SK-N-SH treated with all-trans-retinoic acid at 6 μM for 48 hours (cell line): ENCODE results near the gene OR4K5.

ENCODE experiments used
- ATAC-seq: fragments of 200-7000 bp; cut with Tn5 transposase; 3 replicates; pipeline ENCODE4 v1.9.1; 2020; ENCODE audit warnings: mild to moderate bottlenecking, moderate library complexity
- ARNTL ChIP-seq: fragments of 450-650 bp; formaldehyde crosslinking; IDR thresholded peaks from 2 replicates; pipeline ENCODE4 v1.5.0; 2020; ENCODE audit warnings: low read depth, mild to moderate bottlenecking, moderate library complexity, borderline replicate concordance
- BACH2 ChIP-seq: fragments of 250-450 bp; sonication (Bioruptor Pico); IDR thresholded peaks from 2 replicates; pipeline ENCODE4 v1.9.0; 2021; ENCODE audit warnings: mild to moderate bottlenecking, borderline replicate concordance
- CREB5 ChIP-seq: fragments of 250-450 bp; sonication (Bioruptor Pico); IDR thresholded peaks from 2 replicates; pipeline ENCODE4 v1.5.1; 2020; ENCODE audit warnings: low read depth, mild to moderate bottlenecking, moderate library complexity
- CSDC2 ChIP-seq: fragments of 250-450 bp; sonication (Bioruptor Pico); IDR thresholded peaks from 2 replicates; pipeline ENCODE4 v1.5.0; 2020; ENCODE audit warnings: mild to moderate bottlenecking, moderate library complexity
- CSRNP3 ChIP-seq: fragments of 250-450 bp; sonication (Bioruptor Pico); IDR thresholded peaks from 2 replicates; pipeline ENCODE4 v1.5.1; 2021; ENCODE audit warnings: mild to moderate bottlenecking, moderate library complexity
- ESRRG ChIP-seq: fragments of 250-450 bp; sonication (Bioruptor Pico); IDR thresholded peaks from 2 replicates; pipeline ENCODE4 v1.6.1; 2021; ENCODE audit warnings: mild to moderate bottlenecking
- GLIS3 ChIP-seq: fragments of 250-450 bp; sonication (Bioruptor Pico); IDR thresholded peaks from 2 replicates; pipeline ENCODE4 v1.5.0; 2020; ENCODE audit warnings: mild to moderate bottlenecking, moderate library complexity
- ISL1 ChIP-seq: fragments of 250-450 bp; sonication (Bioruptor Pico); IDR thresholded peaks from 2 replicates; pipeline ENCODE4 v2.1.2; 2022; ENCODE audit warnings: mild to moderate bottlenecking, moderate library complexity
- OSR1 ChIP-seq: fragments of 250-450 bp; sonication (Bioruptor Pico); IDR thresholded peaks from 2 replicates; pipeline ENCODE4 v1.8.0; 2022; ENCODE audit warnings: moderate library complexity, mild to moderate bottlenecking, inconsistent platforms
- POU6F1 ChIP-seq: fragments of 250-450 bp; sonication (Bioruptor Pico); IDR thresholded peaks from 2 replicates; pipeline ENCODE4 v1.8.0; 2021; ENCODE audit warnings: low read depth, mild to moderate bottlenecking, moderate library complexity, borderline replicate concordance
- PPARA ChIP-seq: fragments of 250-450 bp; sonication (Bioruptor Pico); IDR thresholded peaks from 2 replicates; pipeline ENCODE4 v1.5.0; 2020; ENCODE audit warnings: mild to moderate bottlenecking, borderline replicate concordance
- RARB ChIP-seq: fragments of 250-450 bp; sonication (Bioruptor Pico); IDR thresholded peaks from 2 replicates; pipeline ENCODE4 v1.8.0; 2021; ENCODE audit warnings: mild to moderate bottlenecking, moderate library complexity
- TCF4 ChIP-seq: fragments of 250-450 bp; sonication (Bioruptor Pico); IDR thresholded peaks from 2 replicates; pipeline ENCODE4 v1.8.0; 2021; ENCODE audit warnings: mild to moderate bottlenecking, moderate library complexity, borderline replicate concordance
- TOX ChIP-seq: fragments of 250-450 bp; sonication (Bioruptor Pico); IDR thresholded peaks from 2 replicates; pipeline ENCODE4 v1.8.0; 2021; ENCODE audit warnings: mild to moderate bottlenecking, moderate library complexity, borderline replicate concordance
- TSHZ2 ChIP-seq: fragments of 250-450 bp; sonication (Bioruptor Pico); IDR thresholded peaks from 2 replicates; pipeline ENCODE4 v1.5.0; 2020; ENCODE audit warnings: mild to moderate bottlenecking, moderate library complexity
- ZFP30 ChIP-seq: fragments of 450-650 bp; formaldehyde crosslinking; IDR thresholded peaks from 2 replicates; pipeline ENCODE4 v1.5.0; 2022; ENCODE audit warnings: mild to moderate bottlenecking, moderate library complexity
- ZNF565 ChIP-seq: fragments of 450-650 bp; formaldehyde crosslinking; conservative IDR thresholded peaks from 2 replicates; pipeline ENCODE4 v1.5.0; 2020; ENCODE audit warnings: low read depth, mild to moderate bottlenecking, moderate library complexity
- ZNF70 ChIP-seq: fragments of 450-650 bp; formaldehyde crosslinking; IDR thresholded peaks from 2 replicates; pipeline ENCODE4 v1.5.0; 2020; ENCODE audit warnings: mild to moderate bottlenecking, moderate library complexity
- ZNF8 ChIP-seq: fragments of 450-650 bp; formaldehyde crosslinking; IDR thresholded peaks from 2 replicates; pipeline ENCODE4 v1.5.0; 2020; ENCODE audit warnings: mild to moderate bottlenecking, moderate library complexity

The OR4K5 gene

GRCh38 chr14:19900999-19901398, 19.4 kb upstream of the OR4K5 start:
- ATAC-seq = no peak
- no peak for TF ChIP-seq ISL1

- TF ChIP-seq PPARA (CRISPR knock-in tag) (no peak), ESRRG (CRISPR knock-in tag) (no peak), CSRNP3 (CRISPR knock-in tag) (no peak), RARB (CRISPR knock-in tag) (no peak), GLIS3 (no peak)
- TF ChIP-seq, all 23 proteins: peak for 0
- no peak for ATAC-seq
Observed at GRCh38 chr14:19902409-19902808, 18.0 kb upstream of the OR4K5 start.

GRCh38 chr14:19906665-19907064, 13.7 kb upstream of the OR4K5 start:
- ATAC-seq = no peak
- no peak for TF ChIP-seq ESRRG (CRISPR knock-in tag)
- no peak for TF ChIP-seq RARB (CRISPR knock-in tag)
- TF ChIP-seq CSDC2 (CRISPR knock-in tag) = no peak
- no peak for TF ChIP-seq ZNF8
- TF ChIP-seq ARNTL (CRISPR knock-in tag) = no peak
- TF ChIP-seq ZFP30 (CRISPR knock-in tag) = no peak
- TF ChIP-seq POU6F1 (CRISPR knock-in tag) = no peak
- TF ChIP-seq ISL1 = no peak
- TF ChIP-seq TCF4 (CRISPR knock-in tag) = no peak
- no peak for TF ChIP-seq CSRNP3 (CRISPR knock-in tag)
- TF ChIP-seq TOX = no peak
- TF ChIP-seq TSHZ2 (CRISPR knock-in tag) = no peak
- no peak for TF ChIP-seq GLIS3
- TF ChIP-seq ZNF70 (CRISPR knock-in tag) = no peak
- TF ChIP-seq CREB5 (CRISPR knock-in tag) = no peak
- TF ChIP-seq OSR1 (CRISPR knock-in tag) = no peak

GRCh38 chr14:19911114-19911513, 9.3 kb upstream of the OR4K5 start:
- TF ChIP-seq OSR1 (CRISPR knock-in tag) (no peak), ZNF565 (CRISPR knock-in tag) (no peak)
- no peak for ATAC-seq

GRCh38 chr14:19917243-19917642, 3.2 kb upstream of the OR4K5 start:
- TF ChIP-seq ARNTL (CRISPR knock-in tag) = no peak
- no peak for TF ChIP-seq RARB (CRISPR knock-in tag)
- no peak for TF ChIP-seq PPARA (CRISPR knock-in tag)
- TF ChIP-seq BACH2 (CRISPR knock-in tag) = no peak
- no peak for ATAC-seq
